WTC11 (cell line): Measurements from ENCODE around the gene FRMD5. TPM values are rescaled to one million over a fixed set of nuclear protein-coding genes. Genes with fewer than 3 reads are reported as not detected.

ENCODE experiments used
- ATAC-seq: fragments of 200-7000 bp; cut with Tn5 transposase; 2 replicates; pipeline ENCODE4 v1.10.0; 2021; ENCODE audit warnings: mild to moderate bottlenecking, moderate library complexity
- CTCF ChIA-PET: fragments of 300-600 bp; sonication (Branson Sonifier 250); formaldehyde crosslinking; loops from one replicate; lab custom pipeline; 2021; ENCODE audit warnings: antibody characterized with exemption; lab: Charles Lee
- POLR2A ChIA-PET: fragments of 350-600 bp; sonication (Branson Sonifier 250); formaldehyde crosslinking; loops from one replicate; lab custom pipeline; 2021; ENCODE audit warnings: antibody characterized with exemption; lab: Charles Lee
- DNase-seq: peaks from one replicate; pipeline ENCODE4 v3.0.0; 2021; ENCODE audit warnings: low spot score
- H3K27ac Mint-ChIP-seq: 2 replicates; pipeline ENCODE4 v1.8.0; 2021; ENCODE audit warnings: mixed read lengths
- H3K27me3 Mint-ChIP-seq: 2 replicates; pipeline ENCODE4 v1.8.0; 2021; ENCODE audit warnings: low read depth, mild to moderate bottlenecking, moderate library complexity, mixed read lengths
- H3K36me3 Mint-ChIP-seq: 2 replicates; pipeline ENCODE4 v1.8.0; 2021; ENCODE audit warnings: mixed read lengths
- H3K4me1 Mint-ChIP-seq: 2 replicates; pipeline ENCODE4 v1.8.0; 2022; ENCODE audit warnings: mixed read lengths
- H3K4me3 Mint-ChIP-seq: 2 replicates; pipeline ENCODE4 v1.8.0; 2021; ENCODE audit warnings: mild to moderate bottlenecking, moderate library complexity, mixed read lengths
- H3K9me3 Mint-ChIP-seq: 2 replicates; pipeline ENCODE4 v1.8.0; 2021; ENCODE audit warnings: mixed read lengths
- CREB1 ChIP-seq: sonication (generic); formaldehyde crosslinking; IDR thresholded peaks from 2 replicates; pipeline ENCODE4 v1.8.0; 2023; ENCODE audit warnings: mild to moderate bottlenecking, missing genetic modification reagents
- CREM ChIP-seq: sonication (generic); formaldehyde crosslinking; IDR thresholded peaks from 2 replicates; pipeline ENCODE4 v1.8.1; 2022; ENCODE audit warnings: mild to moderate bottlenecking, missing genetic modification reagents, moderate library complexity
- CTCF ChIP-seq: fragments of 200-600 bp; IDR thresholded peaks from 2 replicates; pipeline ENCODE4 v1.8.0; 2022; ENCODE audit warnings: antibody characterized with exemption
- ESRRA ChIP-seq: sonication (generic); formaldehyde crosslinking; IDR thresholded peaks from 2 replicates; pipeline ENCODE4 v1.8.1; 2022; ENCODE audit warnings: mild to moderate bottlenecking, missing genetic modification reagents, borderline replicate concordance
- GABPB1 ChIP-seq: sonication (generic); formaldehyde crosslinking; IDR thresholded peaks from 2 replicates; pipeline ENCODE4 v1.8.1; 2023; ENCODE audit warnings: mild to moderate bottlenecking, missing genetic modification reagents
- HMGA2 ChIP-seq: fragments of 250-450 bp; sonication (Bioruptor Pico); IDR thresholded peaks from 2 replicates; pipeline ENCODE4 v1.4.0; 2021; ENCODE audit warnings: mild to moderate bottlenecking, moderate library complexity
- NFATC4 ChIP-seq: fragments of 250-450 bp; sonication (Bioruptor Pico); IDR thresholded peaks from 2 replicates; pipeline ENCODE4 v1.9.0; 2021; ENCODE audit warnings: mild to moderate bottlenecking
- NFE2L1 ChIP-seq: sonication (generic); formaldehyde crosslinking; IDR thresholded peaks from 2 replicates; pipeline ENCODE4 v1.8.1; 2023; ENCODE audit warnings: missing genetic modification reagents
- NR2C2 ChIP-seq: sonication (generic); formaldehyde crosslinking; IDR thresholded peaks from 2 replicates; pipeline ENCODE4 v1.8.0; 2022; ENCODE audit warnings: mild to moderate bottlenecking, missing genetic modification reagents
- PRRX2 ChIP-seq: fragments of 250-450 bp; sonication (Bioruptor Pico); IDR thresholded peaks from 2 replicates; pipeline ENCODE4 v1.8.0; 2021; ENCODE audit warnings: mild to moderate bottlenecking
- USF1 ChIP-seq: sonication (generic); formaldehyde crosslinking; IDR thresholded peaks from 2 replicates; pipeline ENCODE4 v1.8.0; 2022; ENCODE audit warnings: mild to moderate bottlenecking, missing genetic modification reagents
- ZNF281 ChIP-seq: sonication (generic); formaldehyde crosslinking; IDR thresholded peaks from 2 replicates; pipeline ENCODE4 v1.8.0; 2023; ENCODE audit warnings: mild to moderate bottlenecking, missing genetic modification reagents
- ZSCAN18 ChIP-seq: fragments of 250-450 bp; sonication (Bioruptor Pico); IDR thresholded peaks from 2 replicates; pipeline ENCODE4 v2.1.2; 2022; ENCODE audit warnings: mild to moderate bottlenecking, moderate library complexity
- total RNA-seq: library from RNA; stranded (reverse); gene quantifications from 3 replicates; pipeline ENCODE4 v1.2.3, GENCODE V29; 2021
- TF ChIP-seq, protein P1 (sequence below): sonication (generic); formaldehyde crosslinking; conservative IDR thresholded peaks from 2 replicates; pipeline ENCODE4 v1.8.1; 2023; ENCODE audit warnings: mild to moderate bottlenecking, low read depth, missing genetic modification reagents, moderate library complexity
- TF ChIP-seq, protein P2 (sequence below): sonication (generic); formaldehyde crosslinking; IDR thresholded peaks from 2 replicates; pipeline ENCODE4 v1.8.1; 2022; ENCODE audit warnings: low read depth, missing genetic modification reagents, borderline replicate concordance
- TF ChIP-seq, protein P3 (sequence below): fragments of 250-450 bp; sonication (Bioruptor Pico); IDR thresholded peaks from 2 replicates; pipeline ENCODE4 v1.9.0; 2021; ENCODE audit warnings: mild to moderate bottlenecking
- TF ChIP-seq, protein P4 (sequence below): sonication (generic); formaldehyde crosslinking; IDR thresholded peaks from 2 replicates; pipeline ENCODE4 v1.8.1; 2022; ENCODE audit warnings: low read depth, mild to moderate bottlenecking, moderate library complexity, missing genetic modification reagents, borderline replicate concordance

Gene FRMD5
- total RNA-seq, 1 experiment from 2014 or later: 14.1 TPM

DNA sequence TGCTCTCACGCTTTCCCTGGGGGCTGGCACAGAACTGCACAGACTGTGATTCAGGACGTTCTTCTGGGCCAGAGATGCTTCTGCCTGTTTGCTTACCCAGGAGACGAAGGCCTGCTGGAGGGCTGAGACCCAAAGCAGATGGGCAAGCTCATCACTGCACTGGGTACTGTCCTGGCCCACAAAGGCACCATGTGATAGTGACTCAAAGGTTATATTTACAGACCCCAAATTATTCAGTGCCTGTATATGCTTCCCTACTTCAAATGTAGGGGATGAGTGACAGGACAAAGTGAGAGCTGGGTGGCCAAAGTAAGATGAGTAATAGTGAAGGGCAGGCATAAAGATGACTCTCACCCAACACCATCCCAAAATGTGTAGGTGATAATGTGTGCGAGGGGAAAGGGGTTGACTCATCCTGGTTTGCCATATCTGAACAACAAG is 240.9 kb downstream of the FRMD5 start:
- DNase-seq: no peak
- ATAC-seq: no peak
- Mint-ChIP-seq H3K36me3 (no peaks in the 10 kb centered on the region), H3K27ac (no peak overlapping the region), H3K27me3 (no peaks in the 10 kb centered on the region), H3K4me3 (no peak overlapping the region), H3K9me3 (no peaks in the 10 kb centered on the region), H3K4me1 (peaks cover 21% of the 10 kb centered on the region)
- POLR2A ChIA-PET: no interaction called here
- CTCF ChIA-PET: interaction anchor here (1.1 to 1.3 kb wide), 3 partner anchors 15 to 50 kb away, joined by 3 to 6 read pairs (median 5); no protein-coding TSS in a partner anchor
- TF ChIP-seq ESRRA (CRISPR knock-in tag): no peak
- TF ChIP-seq CTCF: no peak
- TF ChIP-seq HMGA2 (CRISPR knock-in tag): no peak
- TF ChIP-seq, protein P1, sequence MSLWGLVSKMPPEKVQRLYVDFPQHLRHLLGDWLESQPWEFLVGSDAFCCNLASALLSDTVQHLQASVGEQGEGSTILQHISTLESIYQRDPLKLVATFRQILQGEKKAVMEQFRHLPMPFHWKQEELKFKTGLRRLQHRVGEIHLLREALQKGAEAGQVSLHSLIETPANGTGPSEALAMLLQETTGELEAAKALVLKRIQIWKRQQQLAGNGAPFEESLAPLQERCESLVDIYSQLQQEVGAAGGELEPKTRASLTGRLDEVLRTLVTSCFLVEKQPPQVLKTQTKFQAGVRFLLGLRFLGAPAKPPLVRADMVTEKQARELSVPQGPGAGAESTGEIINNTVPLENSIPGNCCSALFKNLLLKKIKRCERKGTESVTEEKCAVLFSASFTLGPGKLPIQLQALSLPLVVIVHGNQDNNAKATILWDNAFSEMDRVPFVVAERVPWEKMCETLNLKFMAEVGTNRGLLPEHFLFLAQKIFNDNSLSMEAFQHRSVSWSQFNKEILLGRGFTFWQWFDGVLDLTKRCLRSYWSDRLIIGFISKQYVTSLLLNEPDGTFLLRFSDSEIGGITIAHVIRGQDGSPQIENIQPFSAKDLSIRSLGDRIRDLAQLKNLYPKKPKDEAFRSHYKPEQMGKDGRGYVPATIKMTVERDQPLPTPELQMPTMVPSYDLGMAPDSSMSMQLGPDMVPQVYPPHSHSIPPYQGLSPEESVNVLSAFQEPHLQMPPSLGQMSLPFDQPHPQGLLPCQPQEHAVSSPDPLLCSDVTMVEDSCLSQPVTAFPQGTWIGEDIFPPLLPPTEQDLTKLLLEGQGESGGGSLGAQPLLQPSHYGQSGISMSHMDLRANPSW (CRISPR knock-in tag): no peak
- TF ChIP-seq, protein P2, sequence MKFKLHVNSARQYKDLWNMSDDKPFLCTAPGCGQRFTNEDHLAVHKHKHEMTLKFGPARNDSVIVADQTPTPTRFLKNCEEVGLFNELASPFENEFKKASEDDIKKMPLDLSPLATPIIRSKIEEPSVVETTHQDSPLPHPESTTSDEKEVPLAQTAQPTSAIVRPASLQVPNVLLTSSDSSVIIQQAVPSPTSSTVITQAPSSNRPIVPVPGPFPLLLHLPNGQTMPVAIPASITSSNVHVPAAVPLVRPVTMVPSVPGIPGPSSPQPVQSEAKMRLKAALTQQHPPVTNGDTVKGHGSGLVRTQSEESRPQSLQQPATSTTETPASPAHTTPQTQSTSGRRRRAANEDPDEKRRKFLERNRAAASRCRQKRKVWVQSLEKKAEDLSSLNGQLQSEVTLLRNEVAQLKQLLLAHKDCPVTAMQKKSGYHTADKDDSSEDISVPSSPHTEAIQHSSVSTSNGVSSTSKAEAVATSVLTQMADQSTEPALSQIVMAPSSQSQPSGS: no peak
- no peak for TF ChIP-seq NR2C2
- TF ChIP-seq, protein P3, sequence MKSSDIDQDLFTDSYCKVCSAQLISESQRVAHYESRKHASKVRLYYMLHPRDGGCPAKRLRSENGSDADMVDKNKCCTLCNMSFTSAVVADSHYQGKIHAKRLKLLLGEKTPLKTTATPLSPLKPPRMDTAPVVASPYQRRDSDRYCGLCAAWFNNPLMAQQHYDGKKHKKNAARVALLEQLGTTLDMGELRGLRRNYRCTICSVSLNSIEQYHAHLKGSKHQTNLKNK (CRISPR knock-in tag): no peak

DNA sequence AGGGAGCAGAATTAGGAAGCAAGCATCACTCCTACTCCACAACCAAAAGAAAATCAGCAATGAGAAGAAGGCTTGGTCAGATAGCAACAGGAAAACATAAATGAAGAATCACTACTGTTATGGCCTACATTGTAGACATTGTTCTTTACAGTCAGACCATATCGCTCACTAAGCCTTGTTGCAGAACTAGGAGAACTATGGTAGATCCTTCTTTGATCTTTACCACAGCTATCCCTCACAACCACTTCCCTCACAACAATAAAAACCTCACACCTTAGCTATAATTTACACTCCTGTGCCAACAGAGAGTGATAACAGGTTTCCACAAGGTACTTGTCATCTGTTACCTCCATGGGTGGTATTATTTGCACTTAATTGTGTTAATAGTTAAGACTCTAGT is 241.7 kb downstream of the FRMD5 start:
- CTCF ChIA-PET: interaction anchor here (1.2 to 1.3 kb wide), 2 partner anchors 14 to 49 kb away, joined by 3 to 6 read pairs; no protein-coding TSS in a partner anchor
- Mint-ChIP-seq H3K27me3 (no peaks in the 10 kb centered on the region), H3K4me3 (no peak overlapping the region), H3K36me3 (no peaks in the 10 kb centered on the region), H3K27ac (no peak overlapping the region), H3K4me1 (peaks cover 15% of the 10 kb centered on the region)
- POLR2A ChIA-PET: no interaction called here
- DNase-seq: no peak
- no peak for TF ChIP-seq NFE2L1 (CRISPR knock-in tag)
- no peak for TF ChIP-seq PRRX2
- no peak for TF ChIP-seq NFATC4
- TF ChIP-seq ESRRA (CRISPR knock-in tag): no peak
- TF ChIP-seq, protein P4, sequence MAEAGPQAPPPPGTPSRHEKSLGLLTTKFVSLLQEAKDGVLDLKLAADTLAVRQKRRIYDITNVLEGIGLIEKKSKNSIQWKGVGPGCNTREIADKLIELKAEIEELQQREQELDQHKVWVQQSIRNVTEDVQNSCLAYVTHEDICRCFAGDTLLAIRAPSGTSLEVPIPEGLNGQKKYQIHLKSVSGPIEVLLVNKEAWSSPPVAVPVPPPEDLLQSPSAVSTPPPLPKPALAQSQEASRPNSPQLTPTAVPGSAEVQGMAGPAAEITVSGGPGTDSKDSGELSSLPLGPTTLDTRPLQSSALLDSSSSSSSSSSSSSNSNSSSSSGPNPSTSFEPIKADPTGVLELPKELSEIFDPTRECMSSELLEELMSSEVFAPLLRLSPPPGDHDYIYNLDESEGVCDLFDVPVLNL (CRISPR knock-in tag): no peak
- TF ChIP-seq CREB1: no peak
- no peak for TF ChIP-seq CREM (CRISPR knock-in tag)
- TF ChIP-seq USF1 (CRISPR knock-in tag): no peak
- TF ChIP-seq ZNF281 (CRISPR knock-in tag): no peak
- TF ChIP-seq GABPB1: no peak
- TF ChIP-seq CTCF: no peak
- TF ChIP-seq ZSCAN18 (CRISPR knock-in tag): no peak
- TF ChIP-seq, all 79 proteins: peak for 0
- H3K9me3 Mint-ChIP-seq: no peaks in the 10 kb centered on the region
- no peak for ATAC-seq
